ENCODE results near the gene HYI. TPM values are rescaled to one million over a fixed set of nuclear protein-coding genes. Genes with fewer than 3 reads are reported as not detected.
"Not testable (repeated sequence)": the region's sequence is repeated elsewhere in the genome, so short reads cannot be mapped to it uniquely, and the experiment has no call there.

Gene HYI
- total and polyA plus RNA-seq, 3 donors from 2014 or later, result 20.1 to 35.5 (median 21.2) TPM

DNA sequence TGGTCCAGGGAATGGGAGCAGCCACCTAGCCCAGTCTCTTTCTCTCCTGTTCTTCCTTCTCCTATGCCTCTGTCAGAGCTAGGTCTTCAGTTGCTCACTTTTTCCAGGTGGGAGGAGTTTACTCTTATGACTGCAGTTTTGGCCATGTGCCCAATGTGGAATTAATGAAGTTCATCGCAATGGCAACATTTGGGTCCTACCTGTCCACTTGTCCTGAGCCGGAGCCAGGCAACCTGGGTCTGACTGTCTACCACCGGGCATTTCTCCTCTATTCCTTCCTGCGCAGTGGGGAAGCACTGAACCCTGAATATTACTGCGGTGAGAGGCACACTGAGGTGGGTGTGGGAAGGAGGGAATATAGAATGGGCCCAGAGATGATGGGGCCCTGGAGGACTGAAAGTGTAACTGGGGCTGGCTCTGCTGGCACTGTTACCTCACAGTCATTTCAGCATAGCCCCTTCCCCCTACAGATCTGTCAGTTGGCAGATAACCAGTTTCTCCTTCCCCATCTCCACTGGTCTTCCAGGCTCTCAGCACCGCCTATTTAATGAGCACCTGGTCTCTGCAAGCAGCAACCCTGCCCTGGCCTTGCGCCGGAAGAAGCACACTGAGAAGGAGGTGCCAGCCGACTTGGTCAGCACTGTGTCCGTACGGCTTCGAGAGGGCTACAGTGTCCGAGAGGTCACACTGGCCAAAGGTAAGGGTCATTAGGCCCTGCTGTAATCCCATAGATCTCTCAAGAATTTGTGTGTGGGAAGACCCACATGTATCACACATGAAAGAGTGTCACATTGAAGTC lies 33.9 kb downstream of the HYI start:
- WGBS, 2 donors, result 91 to 94% methylated on average over 13 of the region's 13 CpGs
- TF ChIP-seq POLR2A (IDR thresholded peaks at IDR 0.05), result no peak
- TF ChIP-seq, protein P1, sequence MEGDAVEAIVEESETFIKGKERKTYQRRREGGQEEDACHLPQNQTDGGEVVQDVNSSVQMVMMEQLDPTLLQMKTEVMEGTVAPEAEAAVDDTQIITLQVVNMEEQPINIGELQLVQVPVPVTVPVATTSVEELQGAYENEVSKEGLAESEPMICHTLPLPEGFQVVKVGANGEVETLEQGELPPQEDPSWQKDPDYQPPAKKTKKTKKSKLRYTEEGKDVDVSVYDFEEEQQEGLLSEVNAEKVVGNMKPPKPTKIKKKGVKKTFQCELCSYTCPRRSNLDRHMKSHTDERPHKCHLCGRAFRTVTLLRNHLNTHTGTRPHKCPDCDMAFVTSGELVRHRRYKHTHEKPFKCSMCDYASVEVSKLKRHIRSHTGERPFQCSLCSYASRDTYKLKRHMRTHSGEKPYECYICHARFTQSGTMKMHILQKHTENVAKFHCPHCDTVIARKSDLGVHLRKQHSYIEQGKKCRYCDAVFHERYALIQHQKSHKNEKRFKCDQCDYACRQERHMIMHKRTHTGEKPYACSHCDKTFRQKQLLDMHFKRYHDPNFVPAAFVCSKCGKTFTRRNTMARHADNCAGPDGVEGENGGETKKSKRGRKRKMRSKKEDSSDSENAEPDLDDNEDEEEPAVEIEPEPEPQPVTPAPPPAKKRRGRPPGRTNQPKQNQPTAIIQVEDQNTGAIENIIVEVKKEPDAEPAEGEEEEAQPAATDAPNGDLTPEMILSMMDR (IDR thresholded peaks at IDR 0.05), result no peak
- H3K4me1 ChIP-seq, result no peaks in the 10 kb centered on the region
- H3K9me3 ChIP-seq, result no peaks in the 10 kb centered on the region
- H3K4me3 ChIP-seq, result no peak overlapping the region
- no peaks in the 10 kb centered on the region for H3K27me3 ChIP-seq
- no peak for DNase-seq
- H3K27ac ChIP-seq, result no peak overlapping the region
- H3K36me3 ChIP-seq (ENCODE audit: low read depth, missing control alignments), result no peaks in the 10 kb centered on the region
- intact Hi-C loops (cut with DNase I; ENCODE audit: low total_unique reads), result loop anchor here (10.0 kb wide), 1 partner anchor 185 kb away; no protein-coding TSS in a partner anchor

DNA sequence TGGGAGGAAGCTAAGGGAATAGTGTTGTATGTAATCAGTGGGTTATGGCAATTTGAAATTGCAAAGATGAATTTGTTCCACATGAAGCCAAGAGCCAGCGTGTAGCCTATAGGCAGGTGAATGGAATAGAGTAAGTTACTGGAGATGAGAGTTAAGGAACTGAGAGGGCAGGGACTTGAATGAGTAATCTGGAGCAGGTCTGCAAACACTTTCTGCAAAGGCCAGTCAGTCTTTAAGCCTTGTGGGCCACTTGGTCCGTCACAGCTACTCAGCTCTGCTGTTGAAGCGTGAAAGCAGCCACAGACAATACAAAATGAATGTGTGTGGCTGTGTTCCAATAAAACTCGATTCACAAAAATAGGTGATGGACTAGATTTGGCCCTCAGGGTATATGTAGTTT lies 34.9 kb downstream of the HYI start:
- Histone ChIP-seq H3K27ac (no peak overlapping the region), H3K4me1 (no peaks in the 10 kb centered on the region), H3K27me3 (no peaks in the 10 kb centered on the region), H3K36me3 (ENCODE audit: low read depth, missing control alignments) (no peaks in the 10 kb centered on the region), H3K9me3 (no peaks in the 10 kb centered on the region), H3K4me3 (no peak overlapping the region)
- intact Hi-C loops (cut with DNase I; ENCODE audit: low total_unique reads), result loop anchor here (10.0 kb wide), 1 partner anchor 184 kb away; no protein-coding TSS in a partner anchor
- DNase-seq, result no peak
- TF ChIP-seq POLR2A (IDR thresholded peaks at IDR 0.05), result no peak
- TF ChIP-seq, protein P1 (IDR thresholded peaks at IDR 0.05), result no peak
- 89 to 91% methylated on average over 4 of the region's 4 CpGs for WGBS, 2 donors

DNA sequence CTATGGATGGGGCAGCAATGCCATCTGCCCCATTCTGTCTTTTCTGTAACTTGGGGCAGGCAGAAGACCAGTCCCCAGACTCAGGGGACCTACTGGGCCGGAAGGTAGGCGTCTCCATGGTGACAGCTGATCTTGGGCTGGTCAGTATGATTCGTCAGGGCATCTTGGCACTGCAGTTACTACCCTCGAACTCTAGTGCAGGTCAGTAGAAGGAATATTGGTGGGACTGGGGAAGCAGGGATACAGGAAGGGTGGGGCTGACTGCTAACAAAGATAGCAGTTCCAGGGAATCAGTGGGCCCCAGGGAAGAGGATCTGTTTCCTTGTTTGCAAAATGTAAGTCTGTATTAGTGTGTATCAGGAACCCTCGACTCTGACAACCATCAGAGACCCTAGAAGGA lies 37.8 kb downstream of the HYI start:
- intact Hi-C loops (cut with DNase I; ENCODE audit: low total_unique reads), result loop anchor here (10.0 kb wide), 1 partner anchor 181 kb away; no protein-coding TSS in a partner anchor
- DNase-seq, result no peak
- Histone ChIP-seq H3K27ac (no peak overlapping the region), H3K4me3 (no peak overlapping the region), H3K36me3 (ENCODE audit: low read depth, missing control alignments) (no peaks in the 10 kb centered on the region), H3K27me3 (no peaks in the 10 kb centered on the region), H3K9me3 (no peaks in the 10 kb centered on the region), H3K4me1 (no peaks in the 10 kb centered on the region)
- no peak for TF ChIP-seq POLR2A (IDR thresholded peaks at IDR 0.05)
- TF ChIP-seq, protein P1 (IDR thresholded peaks at IDR 0.05), result no peak
- 79 to 86% methylated on average over 5 of the region's 5 CpGs for WGBS, 2 donors

DNA sequence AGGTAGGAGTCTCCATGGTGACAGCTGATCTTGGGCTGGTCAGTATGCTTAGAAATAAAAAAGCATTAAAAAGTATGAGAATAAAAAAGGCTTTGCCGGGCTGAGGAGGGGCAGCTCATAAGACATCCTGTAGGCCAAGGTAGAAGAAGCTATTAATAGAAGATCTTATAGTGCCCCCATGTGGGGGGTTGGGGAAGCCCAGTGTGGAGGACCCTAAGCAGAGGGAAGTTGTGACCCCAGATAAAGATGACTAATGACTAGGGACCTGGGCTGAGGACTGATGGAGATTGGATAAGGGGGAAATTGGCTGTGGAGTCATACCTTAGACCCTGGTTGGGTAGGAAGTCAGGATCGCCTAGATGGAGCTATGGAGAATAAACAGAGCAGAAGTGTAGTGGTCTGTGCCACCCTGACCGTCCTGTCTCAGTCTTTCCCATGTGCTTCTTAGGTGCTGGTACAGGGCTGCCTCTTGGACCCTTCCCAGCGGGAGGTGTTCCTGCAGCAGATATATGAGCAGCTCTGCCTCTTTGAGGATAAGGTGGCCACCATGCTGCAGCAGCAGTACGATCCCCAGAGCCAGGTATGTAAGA lies 39.0 kb downstream of the HYI start:
- H3K4me1 ChIP-seq, result no peaks in the 10 kb centered on the region
- no peaks in the 10 kb centered on the region for H3K36me3 ChIP-seq (ENCODE audit: low read depth, missing control alignments)
- TF ChIP-seq POLR2A (IDR thresholded peaks at IDR 0.05), result no peak
- TF ChIP-seq, protein P1 (IDR thresholded peaks at IDR 0.05), result peak; percentile 25 to 46 (median 40)
- no peaks in the 10 kb centered on the region for H3K9me3 ChIP-seq
- H3K4me3 ChIP-seq, result no peak overlapping the region
- no peak overlapping the region for H3K27ac ChIP-seq
- peak; percentile 64 for DNase-seq
- 76 to 81% methylated on average over 5 of the region's 5 CpGs for WGBS, 2 donors
- intact Hi-C loops (cut with DNase I; ENCODE audit: low total_unique reads), result loop anchor here (10.0 kb wide), 1 partner anchor 180 kb away; no protein-coding TSS in a partner anchor
- no peaks in the 10 kb centered on the region for H3K27me3 ChIP-seq

DNA sequence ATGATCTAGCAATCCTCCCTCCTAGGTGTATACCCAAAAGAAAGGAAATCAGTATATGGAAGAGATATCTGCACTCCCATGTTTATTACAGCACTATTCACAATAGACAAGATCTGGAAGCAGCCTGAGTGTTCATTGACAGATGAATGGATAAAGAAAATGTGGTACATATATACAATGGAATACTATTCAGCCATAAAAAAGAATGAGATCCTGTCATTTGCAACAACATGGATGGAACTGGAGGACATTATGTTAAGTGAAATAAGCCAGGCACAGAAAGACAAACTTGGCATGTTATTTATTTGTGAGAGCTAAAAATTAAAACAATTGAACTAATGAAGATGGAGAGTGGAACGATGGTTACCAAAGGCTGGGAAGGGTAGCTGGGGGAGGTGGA lies 40.3 kb downstream of the HYI start:
- intact Hi-C loops (cut with DNase I; ENCODE audit: low total_unique reads), result loop anchor here (10.0 kb wide), 1 partner anchor 179 kb away; no protein-coding TSS in a partner anchor
- not testable (repeated sequence) for H3K27me3 ChIP-seq; H3K36me3 ChIP-seq (ENCODE audit: low read depth, missing control alignments); H3K4me3 ChIP-seq; H3K27ac ChIP-seq; DNase-seq; H3K4me1 ChIP-seq; H3K9me3 ChIP-seq
- WGBS, 2 donors, result 95% methylated on average over 1 of the region's 1 CpG
